NCI-H2171 (cell line): ENCODE results near the gene ZBED1.
"Not testable (repeated sequence)": the region's sequence is repeated elsewhere in the genome, so short reads cannot be mapped to it uniquely, and the experiment has no call there.

Experiments
- DNase-seq: peaks from one replicate; lab custom pipeline; 2025; lab: John Stamatoyannopoulos, UW

ZBED1 gene

DNA sequence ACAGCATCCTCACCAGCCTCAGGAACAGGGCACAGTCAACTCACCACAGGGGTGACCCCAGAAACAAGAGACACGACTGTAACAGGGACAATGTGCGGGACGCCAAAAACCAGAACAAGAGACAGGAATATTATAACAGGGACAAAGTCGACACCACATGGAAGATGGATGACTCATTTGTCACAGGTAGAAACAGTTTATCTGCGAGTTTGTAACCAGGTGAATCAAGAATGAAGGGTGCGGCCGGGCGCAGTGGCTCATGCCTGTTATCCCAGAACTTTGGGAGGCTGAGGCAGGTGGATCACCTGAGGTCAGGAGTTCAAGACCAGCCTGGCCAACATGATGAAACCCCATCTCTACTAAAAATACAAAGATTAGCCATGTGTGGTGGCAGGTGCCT lies 44.7 kb downstream of the ZBED1 start:
- not testable (repeated sequence) for DNase-seq

GRCh38 chrX:2454620-2455019 lies 46.2 kb downstream of the ZBED1 start:
- not testable (repeated sequence) for DNase-seq

GRCh38 chrX:2452799-2453198 lies 48.0 kb downstream of the ZBED1 start:
- no peak for DNase-seq

GRCh38 chrX:2452317-2452784 lies 48.4 kb downstream of the ZBED1 start:
- DNase-seq = no peak

- no peak for DNase-seq
Observed at GRCh38 chrX:2451501-2452316, 49.1 kb downstream of the ZBED1 start.

GRCh38 chrX:2450681-2451080 lies 50.1 kb downstream of the ZBED1 start:
- no peak for DNase-seq

GRCh38 chrX:2449135-2449886 lies 51.5 kb downstream of the ZBED1 start:
- no peak for DNase-seq

DNA sequence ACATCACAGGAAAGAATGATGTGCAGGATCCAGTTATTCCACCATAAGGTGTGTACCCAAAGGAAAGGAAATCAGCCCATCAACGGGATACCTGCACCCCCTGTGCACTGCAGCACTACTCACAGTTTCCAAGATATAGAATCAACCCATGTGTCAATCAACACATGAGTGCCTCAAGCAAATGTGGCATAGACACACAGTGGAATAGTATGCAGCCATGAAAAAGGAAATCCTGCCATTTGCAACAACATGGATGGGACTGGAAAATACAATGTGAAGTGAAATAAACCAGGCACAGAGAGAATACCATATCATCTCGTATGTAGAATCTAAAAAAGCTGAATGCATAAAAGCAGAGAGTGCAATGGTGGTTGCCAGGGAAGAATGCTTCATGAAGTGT lies 53.3 kb downstream of the ZBED1 start:
- DNase-seq = no peak

GRCh38 chrX:2446815-2447214 lies 54.0 kb downstream of the ZBED1 start:
- DNase-seq = no peak

- DNase-seq = no peak
Observed at GRCh38 chrX:2445662-2446623, 54.8 kb downstream of the ZBED1 start.

DNA sequence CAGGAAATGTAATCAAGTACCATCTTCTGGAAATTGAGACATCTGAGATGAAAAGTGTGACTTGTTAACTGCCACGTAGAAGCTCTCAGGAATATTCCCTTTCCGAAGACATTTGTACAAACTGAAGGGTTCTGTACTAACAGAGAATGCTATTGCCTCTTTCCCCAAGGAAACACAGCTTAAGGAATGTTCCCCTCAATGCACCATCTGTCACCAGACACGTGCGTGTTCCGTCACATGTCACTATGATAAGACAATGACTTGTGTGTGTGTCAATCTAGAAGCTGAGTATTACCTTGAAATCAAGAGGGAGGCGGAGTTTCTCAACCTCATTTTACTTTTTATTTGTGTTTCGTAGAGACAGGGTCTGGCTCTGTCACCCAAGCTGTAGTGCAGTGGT lies 58.1 kb downstream of the ZBED1 start:
- no peak for DNase-seq

GRCh38 chrX:2441466-2441865 lies 59.3 kb downstream of the ZBED1 start:
- no peak for DNase-seq

DNA sequence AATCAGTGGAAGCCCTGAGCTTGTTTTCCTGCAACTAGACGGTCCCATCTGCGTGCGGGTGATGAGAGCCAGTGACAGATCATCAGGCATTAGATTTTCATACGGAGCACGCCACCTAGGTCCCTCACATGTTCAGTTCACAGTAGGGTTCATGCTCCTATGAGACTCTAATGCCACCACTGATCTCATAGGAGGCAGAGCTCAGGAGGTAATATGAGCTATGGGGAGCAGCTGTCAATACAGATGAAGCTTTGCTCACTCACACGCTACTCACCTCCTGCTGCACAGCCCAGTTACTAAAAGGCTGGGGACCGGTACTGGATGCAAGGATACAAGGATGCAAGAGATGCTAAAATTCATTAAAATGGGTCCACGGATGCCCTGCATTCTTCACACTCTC lies 61.2 kb downstream of the ZBED1 start:
- DNase-seq = no peak
